Caco-2 (cell line): ENCODE results near the gene RAD18. TPM values are rescaled to one million over a fixed set of nuclear protein-coding genes. Genes with fewer than 3 reads are reported as not detected.

ENCODE experiments used
- BruUV-seq: library from RNA; stranded (reverse); fragments of 400-500 nt; replicated peaks from 2 replicates; lab custom pipeline; 2021; lab: Mats Ljungman, UMichigan
- CTCF ChIA-PET: fragments of 300-600 bp; sonication (Branson Sonifier 250); formaldehyde crosslinking; loops from one replicate; lab custom pipeline; 2022; ENCODE audit warnings: antibody characterized with exemption; lab: Charles Lee
- POLR2A ChIA-PET: fragments of 300-600 bp; sonication (Branson Sonifier 250); formaldehyde crosslinking; loops from one replicate; lab custom pipeline; 2022; ENCODE audit warnings: antibody characterized with exemption; lab: Charles Lee
- DNase-seq, 2 experiments: peaks; one replicate each; pipeline versions ENCODE4 v3.0.0 to v3.0.0-alpha.2; 2020 to 2022
- H3K27me3 ChIP-seq: replicated peaks from 2 replicates; pipeline ENCODE4 v1.6.0; 2011; ENCODE audit warnings: low read length; ENCODE audit not compliant: control insufficient read depth, insufficient read depth
- H3K36me3 ChIP-seq: 2 replicates; pipeline ENCODE4 v1.5.1; 2011; ENCODE audit warnings: low read length; ENCODE audit not compliant: control insufficient read depth, insufficient read depth
- H3K4me1 ChIP-seq: fragments of 250-450 bp; sonication (Bioruptor Pico); 2 replicates; pipeline ENCODE4 v1.5.1; 2020; ENCODE audit warnings: mild to moderate bottlenecking
- H3K4me3 ChIP-seq: 2 replicates; pipeline ENCODE4 v1.5.1; 2011; ENCODE audit warnings: low read depth, mild to moderate bottlenecking, control low read depth, low read length
- H3K9me3 ChIP-seq: fragments of 250-450 bp; sonication (Bioruptor Pico); 2 replicates; pipeline ENCODE4 v1.5.1; 2020; ENCODE audit warnings: mild to moderate bottlenecking, moderate library complexity
- H3K27ac Mint-ChIP-seq: one replicate; pipeline ENCODE4 v1.8.0; 2022; ENCODE audit warnings: mixed read lengths; ENCODE audit not compliant: unreplicated experiment
- H3K27me3 Mint-ChIP-seq: one replicate; pipeline ENCODE4 v1.8.0; 2022; ENCODE audit warnings: mixed read lengths; ENCODE audit not compliant: insufficient read depth, unreplicated experiment
- H3K36me3 Mint-ChIP-seq: one replicate; pipeline ENCODE4 v1.8.0; 2022; ENCODE audit warnings: mild to moderate bottlenecking, mixed read lengths; ENCODE audit not compliant: insufficient read depth, unreplicated experiment
- H3K4me1 Mint-ChIP-seq: one replicate; pipeline ENCODE4 v1.8.0; 2022; ENCODE audit warnings: low read depth, mixed read lengths; ENCODE audit not compliant: unreplicated experiment
- H3K4me3 Mint-ChIP-seq: one replicate; pipeline ENCODE4 v1.8.0; 2022; ENCODE audit warnings: mild to moderate bottlenecking, moderate library complexity, mixed read lengths; ENCODE audit not compliant: unreplicated experiment
- H3K9me3 Mint-ChIP-seq: one replicate; pipeline ENCODE4 v1.8.0; 2022; ENCODE audit warnings: mixed read lengths; ENCODE audit not compliant: unreplicated experiment
- intact Hi-C: fragments of 100-400 bp; cut with micrococcal nuclease; formaldehyde crosslinking; loops from one replicate; pipeline ENCODE4 v1.10.0; 2022; ENCODE audit not compliant: unreplicated experiment
- total RNA-seq: library from RNA; stranded (reverse); gene quantifications from 2 replicates; pipeline ENCODE4 v1.2.3, GENCODE V29; 2022
- TF ChIP-seq, protein P1 (sequence below), 2 experiments: fragments of 200-600 bp in 1 of 2; IDR thresholded peaks; 1 replicate in 1 of 2; 2 replicates in 1 of 2; pipeline versions ENCODE4 v1.5.1 to v1.8.0; 2011 to 2022; ENCODE audit warnings: antibody characterized with exemption in 1 of 2, control low read depth in 1 of 2, inconsistent platforms in 1 of 2, low read depth in 1 of 2, low read length in 1 of 2, mild to moderate bottlenecking in 1 of 2, moderate library complexity in 1 of 2; ENCODE audit not compliant: insufficient read depth in 1 of 2, severe bottlenecking in 1 of 2, unreplicated experiment in 1 of 2

RAD18 gene
- total RNA-seq, 1 experiment from 2014 or later = 19.3 TPM

DNA sequence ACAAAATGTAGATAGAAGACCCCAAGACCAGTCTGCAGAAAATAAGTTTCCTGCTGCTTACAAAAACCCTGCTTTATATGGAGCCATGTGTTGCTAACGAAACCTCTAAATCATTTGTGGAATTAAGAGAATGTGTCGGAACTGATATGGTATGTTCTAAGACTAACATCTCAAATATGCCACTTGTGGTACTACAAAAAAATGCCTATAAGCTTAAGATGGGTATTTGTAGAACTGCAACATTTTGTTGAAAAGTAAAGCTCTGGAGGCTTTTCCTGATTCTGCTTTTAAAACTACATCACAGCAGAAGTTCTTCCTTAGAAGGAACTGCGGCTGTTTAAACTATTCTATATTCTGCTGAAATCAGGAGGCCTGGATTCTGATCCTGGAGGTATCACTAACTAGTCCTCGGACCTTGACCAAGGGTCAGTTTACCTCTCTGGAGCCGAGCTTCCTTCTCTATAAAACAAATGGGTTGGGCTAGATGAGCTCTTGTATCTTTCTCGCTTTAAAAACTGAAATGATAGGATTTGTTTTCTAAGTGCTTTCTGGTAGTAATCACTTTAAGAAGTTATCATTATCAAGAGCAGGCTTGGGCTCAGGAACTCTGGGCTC lies 74.9 kb downstream of the RAD18 start:
- Mint-ChIP-seq H3K4me1 (peaks cover 18% of the 10 kb centered on the region), H3K4me3 (no peak overlapping the region), H3K9me3 (no peaks in the 10 kb centered on the region), H3K36me3 (no peaks in the 10 kb centered on the region), H3K27ac (no peak overlapping the region), H3K27me3 (no peaks in the 10 kb centered on the region)
- BruUV-seq = no TSS peak
- POLR2A ChIA-PET = interaction anchor here (0.6 kb wide), 1 partner anchor 48 kb away, joined by 3 read pairs; no protein-coding TSS in a partner anchor
- H3K36me3 ChIP-seq = 0 out of 2 replicates have a peak, but pooled peaks cover 1% of the 10 kb centered on the region
- no peak overlapping the region for H3K4me3 ChIP-seq
- no peaks in the 10 kb centered on the region for H3K9me3 ChIP-seq
- intact Hi-C loops = loop anchor here (5.0 to 10.0 kb wide), 2 partner anchors 121 to 224 kb away; partner anchors contain the start of gene OXTR
- TF ChIP-seq, protein P1, sequence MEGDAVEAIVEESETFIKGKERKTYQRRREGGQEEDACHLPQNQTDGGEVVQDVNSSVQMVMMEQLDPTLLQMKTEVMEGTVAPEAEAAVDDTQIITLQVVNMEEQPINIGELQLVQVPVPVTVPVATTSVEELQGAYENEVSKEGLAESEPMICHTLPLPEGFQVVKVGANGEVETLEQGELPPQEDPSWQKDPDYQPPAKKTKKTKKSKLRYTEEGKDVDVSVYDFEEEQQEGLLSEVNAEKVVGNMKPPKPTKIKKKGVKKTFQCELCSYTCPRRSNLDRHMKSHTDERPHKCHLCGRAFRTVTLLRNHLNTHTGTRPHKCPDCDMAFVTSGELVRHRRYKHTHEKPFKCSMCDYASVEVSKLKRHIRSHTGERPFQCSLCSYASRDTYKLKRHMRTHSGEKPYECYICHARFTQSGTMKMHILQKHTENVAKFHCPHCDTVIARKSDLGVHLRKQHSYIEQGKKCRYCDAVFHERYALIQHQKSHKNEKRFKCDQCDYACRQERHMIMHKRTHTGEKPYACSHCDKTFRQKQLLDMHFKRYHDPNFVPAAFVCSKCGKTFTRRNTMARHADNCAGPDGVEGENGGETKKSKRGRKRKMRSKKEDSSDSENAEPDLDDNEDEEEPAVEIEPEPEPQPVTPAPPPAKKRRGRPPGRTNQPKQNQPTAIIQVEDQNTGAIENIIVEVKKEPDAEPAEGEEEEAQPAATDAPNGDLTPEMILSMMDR (IDR thresholded peaks at IDR 0.05; ENCODE audit: insufficient read depth in 1 of 2, low read depth in 1 of 2, low read length in 1 of 2, severe bottlenecking in 1 of 2, unreplicated experiment in 1 of 2) = no peak
- H3K27me3 ChIP-seq = no peaks in the 10 kb centered on the region
- CTCF ChIA-PET = no interaction called here
- peaks cover 16% of the 10 kb centered on the region for H3K4me1 ChIP-seq
- DNase-seq = no peak

DNA sequence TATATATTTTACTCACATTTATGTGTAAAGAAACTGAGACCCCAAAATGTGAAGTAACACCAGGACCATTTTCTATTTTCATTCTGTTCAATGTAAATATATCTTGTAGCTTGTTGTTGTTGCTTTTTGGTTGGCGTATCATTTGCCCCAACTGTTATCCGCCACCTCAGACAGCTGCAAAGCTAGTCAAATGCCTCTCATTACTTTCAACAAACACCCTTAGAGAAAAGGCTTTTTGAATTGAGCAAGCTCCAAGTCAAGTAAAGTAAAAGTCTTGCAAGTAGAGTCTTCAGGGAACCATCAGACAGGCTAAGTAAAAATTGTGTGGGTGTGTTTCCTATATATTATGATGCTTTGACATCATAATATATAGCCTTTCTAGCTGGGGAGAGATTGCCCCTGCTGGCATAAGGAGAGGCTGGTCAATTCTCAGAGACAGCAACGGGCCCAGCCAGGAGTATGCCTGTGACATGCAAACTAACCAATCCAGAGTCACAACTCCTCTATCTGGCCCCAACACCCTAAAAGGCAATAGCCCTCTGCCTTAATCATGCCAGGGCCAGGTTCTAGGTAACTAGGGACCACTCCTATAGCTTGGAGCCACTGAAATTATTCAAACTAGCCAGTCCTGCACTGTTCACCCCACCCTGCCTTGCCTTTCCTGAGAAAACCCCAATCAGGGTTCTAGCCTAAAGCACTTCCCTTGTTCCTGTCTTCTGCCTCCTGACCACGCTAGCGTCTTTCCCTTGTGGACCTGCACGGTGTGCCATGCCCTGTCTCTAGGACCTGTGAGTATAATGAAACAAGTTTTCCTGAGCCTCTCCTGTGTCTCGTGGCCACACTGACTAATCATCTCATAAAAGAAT lies 75.6 kb downstream of the RAD18 start:
- Histone ChIP-seq H3K36me3 (0 out of 2 replicates have a peak, but pooled peaks cover 1% of the 10 kb centered on the region), H3K27me3 (no peaks in the 10 kb centered on the region), H3K9me3 (no peaks in the 10 kb centered on the region), H3K4me3 (no peak overlapping the region), H3K4me1 (peaks cover 16% of the 10 kb centered on the region)
- intact Hi-C loops = loop anchor here (5.0 to 10.0 kb wide), 2 partner anchors 120 to 223 kb away; partner anchors contain the start of gene OXTR
- peaks cover 18% of the 10 kb centered on the region for H3K4me1 Mint-ChIP-seq
- peak overlapping the region; percentile 3 for H3K27ac Mint-ChIP-seq
- no peaks in the 10 kb centered on the region for H3K36me3 Mint-ChIP-seq
- no TSS peak for BruUV-seq
- H3K4me3 Mint-ChIP-seq = no peak overlapping the region
- H3K9me3 Mint-ChIP-seq = no peaks in the 10 kb centered on the region
- no peak for DNase-seq
- TF ChIP-seq, protein P1 (IDR thresholded peaks at IDR 0.05; ENCODE audit: insufficient read depth in 1 of 2, low read depth in 1 of 2, low read length in 1 of 2, severe bottlenecking in 1 of 2, unreplicated experiment in 1 of 2) = no peak
- no peaks in the 10 kb centered on the region for H3K27me3 Mint-ChIP-seq
- CTCF ChIA-PET = no interaction called here
- POLR2A ChIA-PET = interaction anchor here (0.6 kb wide), 1 partner anchor 47 kb away, joined by 3 read pairs; no protein-coding TSS in a partner anchor

DNA sequence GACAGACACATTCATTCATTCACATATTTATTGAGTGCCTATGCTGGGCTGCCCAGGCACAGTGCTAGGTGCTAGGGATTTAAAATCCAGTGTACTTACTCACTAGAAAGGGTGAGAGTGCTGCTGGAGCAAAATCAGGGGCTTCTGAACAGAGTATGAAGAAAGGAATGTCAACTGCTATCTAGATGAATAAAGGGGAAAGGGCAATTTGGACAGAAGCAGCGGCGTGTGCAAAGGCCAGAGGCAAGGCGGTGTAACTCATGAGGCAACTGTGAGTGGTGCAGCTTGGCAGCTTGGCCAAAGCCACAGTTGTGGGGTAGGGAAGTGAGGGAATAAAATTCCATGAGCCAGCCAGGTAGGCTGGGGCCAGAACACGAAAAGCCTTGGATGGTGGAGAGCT lies 76.7 kb downstream of the RAD18 start:
- Mint-ChIP-seq H3K4me3 (no peak overlapping the region), H3K9me3 (no peaks in the 10 kb centered on the region), H3K27me3 (no peaks in the 10 kb centered on the region), H3K4me1 (peaks cover 18% of the 10 kb centered on the region), H3K27ac (peak overlapping the region; percentile 3), H3K36me3 (no peaks in the 10 kb centered on the region)
- TF ChIP-seq, protein P1 (IDR thresholded peaks at IDR 0.05; ENCODE audit: insufficient read depth in 1 of 2, low read depth in 1 of 2, low read length in 1 of 2, severe bottlenecking in 1 of 2, unreplicated experiment in 1 of 2) = no peak
- H3K4me1 ChIP-seq = peaks cover 16% of the 10 kb centered on the region
- no peak overlapping the region for H3K4me3 ChIP-seq
- ChIA-PET CTCF (no interaction called here), POLR2A (no interaction called here)
- no peaks in the 10 kb centered on the region for H3K27me3 ChIP-seq
- intact Hi-C loops = loop anchor here (5.0 to 10.0 kb wide), 2 partner anchors 119 to 222 kb away; partner anchors contain the start of gene OXTR
- H3K36me3 ChIP-seq = 0 out of 2 replicates have a peak, but pooled peaks cover 1% of the 10 kb centered on the region
- DNase-seq = no peak
- BruUV-seq = no TSS peak
- H3K9me3 ChIP-seq = no peaks in the 10 kb centered on the region
